A549 treated with Mapracorat at 1 μM for 4 hours (cell line): ENCODE data around the gene ATP1B1. TPM values are rescaled to one million over a fixed set of nuclear protein-coding genes. Genes with fewer than 3 reads are reported as not detected.

Experiments used
- total RNA-seq: library from RNA; stranded (reverse); fragments of 200-300 nt; extraction: Qiagen RNA extraction; gene quantifications from 5 replicates; pipeline ENCODE4 v1.2.3, GENCODE V29; 2022

ATP1B1 gene
- 196 to 217 TPM (median 209 TPM) in 5 replicates for total RNA-seq

GRCh38 chr1:169106095-169106920 lies at the start of gene ATP1B1:
TSS of gene ATP1B1 (plus strand) at chr1:169106690. CDS start at chr1:169106830, 140 bp downstream.

